ENCODE measurements around the gene TMX4.
"Not testable (repeated sequence)": the region's sequence is repeated elsewhere in the genome, so short reads cannot be mapped to it uniquely, and the experiment has no call there.

The TMX4 gene

GRCh38 chr20:7966176-7966575 lies 53.4 kb downstream of the TMX4 start:
- DNase-seq: peak in 1 of 3 experiments; percentile 14

GRCh38 chr20:7959484-7959883 lies 60.1 kb downstream of the TMX4 start:
- DNase-seq: peak in 1 of 3 experiments; percentile 25

GRCh38 chr20:7956561-7956960 lies 63.0 kb downstream of the TMX4 start:
- not testable (repeated sequence) for DNase-seq

GRCh38 chr20:7950387-7950786 lies 69.2 kb downstream of the TMX4 start:
- no peak for DNase-seq

GRCh38 chr20:7943891-7944290 lies 75.7 kb downstream of the TMX4 start:
- no peak for DNase-seq

- DNase-seq: no peak
Observed at GRCh38 chr20:7940341-7940740, 79.2 kb downstream of the TMX4 start, which contains the start of gene HAO1. TSS of gene HAO1 (minus strand) at chr20:7940458. CDS start at chr20:7940422, 36 bp downstream.

- DNase-seq: no peak
Observed at GRCh38 chr20:7939663-7940062, 79.9 kb downstream of the TMX4 start.

GRCh38 chr20:7938058-7938457 lies 81.5 kb downstream of the TMX4 start:
- no peak for DNase-seq

- no peak for DNase-seq
Observed at GRCh38 chr20:7937328-7937727, 82.2 kb downstream of the TMX4 start.

GRCh38 chr20:7935027-7935551 lies 84.5 kb downstream of the TMX4 start:
- no peak for DNase-seq

GRCh38 chr20:7933346-7933745 lies 86.2 kb downstream of the TMX4 start:
- DNase-seq: no peak

GRCh38 chr20:7930343-7930742 lies 89.2 kb downstream of the TMX4 start:
- DNase-seq: no peak

Measured in NCI-H1417 (cell line).